ENCODE measurements around the gene FCRLA.

The FCRLA gene

GRCh38 chr1:161709373-161709772, 2.3 kb downstream of the FCRLA start:
- Histone ChIP-seq H4K20me1 (ENCODE audit: insufficient read depth, low read length) (no peaks in the 10 kb centered on the region), H3K27me3 (ENCODE audit: low read depth, low read length) (no peaks in the 10 kb centered on the region), H3K79me2 (ENCODE audit: low read length) (peaks cover 14% of the 10 kb centered on the region), H3K36me3 (replicated peaks; ENCODE audit: low read depth, low read length) (peaks cover 7% of the 10 kb centered on the region), H3K4me2 (ENCODE audit: low read length) (peak overlapping the region; percentile 80), H2AFZ (ENCODE audit: low read depth, low read length) (no peak overlapping the region), H3K27ac (ENCODE audit: low read length) (peak overlapping the region; percentile 91), H3K4me3 (ENCODE audit: low read length) (peak overlapping the region; percentile 62), H3K9me3 (ENCODE audit: insufficient read depth, low read length) (no peaks in the 10 kb centered on the region), H3K9ac (ENCODE audit: low read length) (peak overlapping the region; percentile 65), H3K4me1 (ENCODE audit: low read length) (peaks cover 66% of the 10 kb centered on the region)
- TF ChIP-seq EZH2phosphoT487 (IDR thresholded peaks at IDR 0.05; ENCODE audit: low read depth) (no peak), CTCF (IDR thresholded peaks at IDR 0.05; ENCODE audit: low read depth, low read length) (no peak)

- Histone ChIP-seq H3K4me2 (ENCODE audit: low read length) (peak overlapping the region; percentile 80), H3K36me3 (replicated peaks; ENCODE audit: low read depth, low read length) (peaks cover 7% of the 10 kb centered on the region), H3K27me3 (ENCODE audit: low read depth, low read length) (no peaks in the 10 kb centered on the region), H3K9me3 (ENCODE audit: insufficient read depth, low read length) (no peaks in the 10 kb centered on the region), H2AFZ (ENCODE audit: low read depth, low read length) (no peak overlapping the region), H3K4me3 (ENCODE audit: low read length) (no peak overlapping the region), H3K27ac (ENCODE audit: low read length) (peak overlapping the region; percentile 5), H3K9ac (ENCODE audit: low read length) (peak overlapping the region; percentile 65; the same call in 1 of the 2 replicates), H4K20me1 (ENCODE audit: insufficient read depth, low read length) (no peaks in the 10 kb centered on the region), H3K79me2 (ENCODE audit: low read length) (peaks cover 14% of the 10 kb centered on the region), H3K4me1 (ENCODE audit: low read length) (peaks cover 56% of the 10 kb centered on the region)
- no peak for TF ChIP-seq EZH2phosphoT487 (IDR thresholded peaks at IDR 0.05; ENCODE audit: low read depth)
- no peak for TF ChIP-seq CTCF (IDR thresholded peaks at IDR 0.05; ENCODE audit: low read depth, low read length)
These were observed 3.5 kb downstream of the FCRLA start for GRCh38 chr1:161710560-161710959.

- H3K4me2 ChIP-seq (ENCODE audit: low read length) = peak overlapping the region; percentile 98
- no peak for TF ChIP-seq CTCF (IDR thresholded peaks at IDR 0.05; ENCODE audit: low read depth, low read length)
- TF ChIP-seq EZH2phosphoT487 (IDR thresholded peaks at IDR 0.05; ENCODE audit: low read depth) = no peak
- peak overlapping the region; percentile 71 for H3K4me3 ChIP-seq (ENCODE audit: low read length)
- H3K9me3 ChIP-seq (ENCODE audit: insufficient read depth, low read length) = no peaks in the 10 kb centered on the region
- H3K36me3 ChIP-seq (replicated peaks; ENCODE audit: low read depth, low read length) = no peaks in the 10 kb centered on the region
- H3K27me3 ChIP-seq (ENCODE audit: low read depth, low read length) = no peaks in the 10 kb centered on the region
- H3K27ac ChIP-seq (ENCODE audit: low read length) = peak overlapping the region; percentile 93
- peaks cover 63% of the 10 kb centered on the region for H3K4me1 ChIP-seq (ENCODE audit: low read length)
- H3K9ac ChIP-seq (ENCODE audit: low read length) = peak overlapping the region; percentile 71
- peak overlapping the region; percentile 81 for H2AFZ ChIP-seq (ENCODE audit: low read depth, low read length)
- no peaks in the 10 kb centered on the region for H3K79me2 ChIP-seq (ENCODE audit: low read length)
- H4K20me1 ChIP-seq (ENCODE audit: insufficient read depth, low read length) = no peaks in the 10 kb centered on the region
These were observed 11.7 kb downstream of the FCRLA start for GRCh38 chr1:161718559-161719324.

GRCh38 chr1:161719325-161719611, 12.2 kb downstream of the FCRLA start:
- Histone ChIP-seq H3K4me2 (ENCODE audit: low read length) (peak overlapping the region; percentile 98), H4K20me1 (ENCODE audit: insufficient read depth, low read length) (no peaks in the 10 kb centered on the region), H3K4me3 (ENCODE audit: low read length) (peak overlapping the region; percentile 71), H2AFZ (ENCODE audit: low read depth, low read length) (no peak overlapping the region), H3K27ac (ENCODE audit: low read length) (peak overlapping the region; percentile 93), H3K9ac (ENCODE audit: low read length) (peak overlapping the region; percentile 71), H3K36me3 (replicated peaks; ENCODE audit: low read depth, low read length) (no peaks in the 10 kb centered on the region), H3K4me1 (ENCODE audit: low read length) (peaks cover 63% of the 10 kb centered on the region), H3K27me3 (ENCODE audit: low read depth, low read length) (no peaks in the 10 kb centered on the region), H3K79me2 (ENCODE audit: low read length) (no peaks in the 10 kb centered on the region), H3K9me3 (ENCODE audit: insufficient read depth, low read length) (no peaks in the 10 kb centered on the region)
- TF ChIP-seq EZH2phosphoT487 (IDR thresholded peaks at IDR 0.05; ENCODE audit: low read depth) = no peak
- no peak for TF ChIP-seq CTCF (IDR thresholded peaks at IDR 0.05; ENCODE audit: low read depth, low read length)
